Measurements from ENCODE around the gene TLR7. TPM values are rescaled to one million over a fixed set of nuclear protein-coding genes. Genes with fewer than 3 reads are reported as not detected.

Gene TLR7
- total and polyA plus RNA-seq, 2 of the 4 experiments (the other 2 are of a cell fraction): not detected

DNA sequence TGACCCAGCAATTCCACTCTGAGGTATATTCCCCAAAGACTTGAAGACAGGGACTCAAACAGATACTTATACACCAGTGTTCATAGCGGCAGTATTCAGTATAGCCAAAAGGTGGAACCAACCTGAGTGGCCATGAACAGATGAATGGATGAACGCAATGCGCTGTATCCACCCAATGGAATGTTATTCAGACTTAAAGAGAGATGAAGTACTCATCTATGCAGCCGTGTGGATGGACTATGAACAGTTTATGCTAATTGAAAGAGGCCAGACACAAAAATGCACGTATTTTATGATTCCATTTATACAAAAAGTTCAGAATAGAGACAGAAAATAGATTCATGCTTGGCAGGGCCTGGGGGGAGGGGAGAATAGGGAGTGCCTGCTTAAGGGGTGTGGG is 49.3 kb upstream of the TLR7 start:
- Histone ChIP-seq H2AFZ (replicated peaks; ENCODE audit: low read length, poor library complexity) (no peak overlapping the region), H3K14ac (replicated peaks; ENCODE audit: low read depth, low read length) (no peak overlapping the region), H3K27ac (ENCODE audit: insufficient read depth, low read length) (no peak overlapping the region), H3K18ac (ENCODE audit: low read depth, low read length) (no peak overlapping the region), H2BK5ac (ENCODE audit: low read depth, low read length, poor library complexity, severe bottlenecking) (no peak overlapping the region), H3K4me1 (ENCODE audit: control insufficient read depth, insufficient read depth, low read length) (no peaks in the 10 kb centered on the region), H4K91ac (ENCODE audit: insufficient read depth, low read depth, low read length) (no peak overlapping the region), H2AK9ac (replicated peaks; ENCODE audit: low read depth, low read length, poor library complexity) (no peak overlapping the region), H3K23ac (ENCODE audit: low read depth, low read length) (no peak overlapping the region), H3K4me2 (ENCODE audit: low read depth, low read length) (no peak overlapping the region), H3K4ac (ENCODE audit: low read depth, low read length) (no peak overlapping the region), H3K4me3 (ENCODE audit: insufficient read depth, low read depth, low read length) (no peak overlapping the region), H2BK15ac (ENCODE audit: low read depth, low read length) (no peak overlapping the region), H3K9ac (ENCODE audit: low read depth, low read length) (no peak overlapping the region), H3K79me1 (ENCODE audit: low read depth in 1 of 2, low read length in 2 of 2) (no peaks in the 10 kb centered on the region), H2AK5ac (ENCODE audit: low read depth, low read length) (no peak overlapping the region), H4K20me1 (ENCODE audit: insufficient read depth, low read length) (no peaks in the 10 kb centered on the region), H3K27me3 (ENCODE audit: control insufficient read depth, insufficient read depth, low read length) (no peaks in the 10 kb centered on the region), H2BK20ac (ENCODE audit: low read depth, low read length) (no peak overlapping the region), H3K56ac (ENCODE audit: extremely low read depth, insufficient read depth, low read length) (no peak overlapping the region), H3K9me1 (ENCODE audit: insufficient read depth, low read length) (peaks cover 4% of the 10 kb centered on the region; the same call in 1 of the 2 replicates), H4K5ac (ENCODE audit: low read depth, low read length) (no peak overlapping the region), H3K9me3 (ENCODE audit: control insufficient read depth, insufficient read depth, low read length) (no peaks in the 10 kb centered on the region), H3K36me3 (ENCODE audit: control insufficient read depth, insufficient read depth, low read length) (peaks cover 4% of the 10 kb centered on the region), H2BK120ac (ENCODE audit: low read depth, low read length) (no peak overlapping the region), H4K8ac (ENCODE audit: low read depth in 2 of 2, low read length in 2 of 2) (no peak overlapping the region)
- TF ChIP-seq FOS (IDR thresholded peaks at IDR 0.05; ENCODE audit: low read depth, low read length) (no peak), RAD21 (IDR thresholded peaks at IDR 0.05; ENCODE audit: low read length) (no peak), MXI1 (IDR thresholded peaks at IDR 0.05; ENCODE audit: borderline replicate concordance, low read depth, low read length) (no peak), CEBPB (IDR thresholded peaks at IDR 0.05; ENCODE audit: low read depth, low read length) (no peak), RFX5 (IDR thresholded peaks at IDR 0.05; ENCODE audit: low read depth, low read length) (no peak), RCOR1 (IDR thresholded peaks at IDR 0.05; ENCODE audit: insufficient replicate concordance, low read length) (no peak), MAFK (IDR thresholded peaks at IDR 0.05; ENCODE audit: low read depth, low read length) (no peak)
- TF ChIP-seq, protein P1, sequence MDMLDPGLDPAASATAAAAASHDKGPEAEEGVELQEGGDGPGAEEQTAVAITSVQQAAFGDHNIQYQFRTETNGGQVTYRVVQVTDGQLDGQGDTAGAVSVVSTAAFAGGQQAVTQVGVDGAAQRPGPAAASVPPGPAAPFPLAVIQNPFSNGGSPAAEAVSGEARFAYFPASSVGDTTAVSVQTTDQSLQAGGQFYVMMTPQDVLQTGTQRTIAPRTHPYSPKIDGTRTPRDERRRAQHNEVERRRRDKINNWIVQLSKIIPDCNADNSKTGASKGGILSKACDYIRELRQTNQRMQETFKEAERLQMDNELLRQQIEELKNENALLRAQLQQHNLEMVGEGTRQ (IDR thresholded peaks at IDR 0.05; ENCODE audit: low read depth, low read length): no peak
- POLR2A ChIA-PET (ENCODE audit: unreplicated experiment): no interaction called here
- dilution Hi-C loops (cut with HindIII; ENCODE audit: low sequenced_read_pairs, unreplicated experiment): no loop called here
- CTCF ChIA-PET: no interaction called here
- no CpG with 5 or more reads among the region's 5 CpGs for WGBS, 2 experiments (ENCODE audit: extremely low coverage in 2 of 2, insufficient read length in 1 of 2)
- no TSS peak for BruUV-seq (replicated peaks)
- in situ Hi-C loops (cut with MboI; ENCODE audit: low sequenced_read_pairs): loop anchor here (25.0 kb wide), 1 partner anchor 670 kb away; no protein-coding TSS in a partner anchor
- ATAC-seq (ENCODE audit: low read depth) (no peak), DNase-seq (no peak)
- intact Hi-C loops (cut with micrococcal nuclease): loop anchor here (10.0 kb wide), 2 partner anchors 827 to 927 kb away; no protein-coding TSS in a partner anchor
